GM08714 (cell line): ENCODE measurements around the gene EAF1.
"Not testable (repeated sequence)": the region's sequence is repeated elsewhere in the genome, so short reads cannot be mapped to it uniquely, and the experiment has no call there.

Experiments
- H3K4me3 ChIP-seq: fragments of 200-500 bp; sonication (Bioruptor generic); 2 replicates; pipeline ENCODE4 v1.5.1; 2014; ENCODE audit warnings: mild to moderate bottlenecking, low read length, inconsistent platforms
- ZNF274 ChIP-seq: IDR thresholded peaks from 2 replicates; pipeline ENCODE4 v1.6.1; 2012; ENCODE audit warnings: mild to moderate bottlenecking, low read depth, low read length

EAF1 gene

GRCh38 chr3:15399970-15400369, 27.4 kb upstream of the EAF1 start:
- TF ChIP-seq ZNF274: no peak
- H3K4me3 ChIP-seq: no peak overlapping the region

DNA sequence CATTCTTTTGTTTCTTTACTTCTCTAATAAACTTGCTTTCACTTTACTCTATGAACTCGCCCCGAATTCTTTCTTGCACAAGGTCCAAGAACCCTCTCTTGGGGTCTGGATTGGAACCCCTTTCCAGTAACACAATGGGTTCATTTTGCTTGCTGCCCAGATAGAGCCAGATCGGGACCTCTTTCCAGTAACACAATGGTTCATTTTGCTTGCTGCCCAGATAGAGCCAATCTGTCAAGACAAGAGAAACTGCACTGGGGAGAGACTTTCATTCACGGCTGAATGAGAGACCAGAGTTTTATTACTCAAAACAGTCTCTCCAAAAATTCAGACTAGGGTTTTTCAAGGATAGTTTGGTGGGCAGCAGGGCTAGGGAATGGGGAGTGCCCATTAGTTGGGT, 25.5 kb upstream of the EAF1 start:
- no peak overlapping the region for H3K4me3 ChIP-seq
- no peak for TF ChIP-seq ZNF274

DNA sequence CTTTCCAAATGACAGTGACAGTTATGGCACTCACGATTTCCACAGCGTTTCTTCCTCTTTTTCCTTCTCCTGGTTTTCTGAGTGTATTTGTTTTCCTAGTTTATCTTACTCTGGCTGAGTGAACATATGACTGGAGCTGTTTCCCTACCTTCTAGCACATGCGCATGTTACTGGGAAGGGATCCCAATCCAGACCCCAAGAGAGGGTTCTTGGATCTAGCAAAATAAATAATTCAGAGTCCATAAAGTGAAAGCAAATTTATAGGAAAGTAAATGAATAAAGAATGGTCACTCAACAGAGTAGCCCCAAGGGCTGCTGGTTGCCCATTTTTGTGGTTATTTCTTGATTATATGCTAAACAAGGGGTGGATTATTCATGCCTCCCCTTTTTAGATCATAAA, 23.9 kb upstream of the EAF1 start:
- TF ChIP-seq ZNF274: no peak
- no peak overlapping the region for H3K4me3 ChIP-seq

- no peak overlapping the region for H3K4me3 ChIP-seq
- TF ChIP-seq ZNF274: no peak
Observed at GRCh38 chr3:15403965-15404364, 23.4 kb upstream of the EAF1 start.

GRCh38 chr3:15404767-15405166, 22.6 kb upstream of the EAF1 start:
- no peak for TF ChIP-seq ZNF274

GRCh38 chr3:15405448-15406050, 21.8 kb upstream of the EAF1 start:
- no peak for TF ChIP-seq ZNF274
- H3K4me3 ChIP-seq: no peak overlapping the region

More at GRCh38 chr3:15404767-15405166, 22.6 kb upstream of the EAF1 start:
- no peak overlapping the region for H3K4me3 ChIP-seq

DNA sequence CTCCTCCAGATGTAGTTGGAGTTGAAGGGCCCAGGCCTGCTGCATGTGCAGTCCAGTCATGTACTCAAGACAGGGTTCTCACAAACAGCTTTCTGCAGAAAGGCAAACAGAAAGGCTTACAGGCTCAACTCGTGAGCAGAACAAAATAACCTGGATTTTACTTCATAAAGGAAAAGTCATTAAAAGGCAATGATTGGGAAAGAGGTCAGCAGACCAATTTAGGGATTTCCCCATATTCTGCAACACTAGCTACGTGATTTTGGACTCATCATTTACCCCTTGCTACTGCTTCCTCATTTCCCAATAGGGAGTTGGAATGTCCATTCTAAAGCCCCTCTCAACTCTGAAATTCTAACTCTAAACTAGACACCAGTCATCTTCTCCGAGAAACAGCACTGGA, 18.2 kb upstream of the EAF1 start:
- TF ChIP-seq ZNF274: no peak
- H3K4me3 ChIP-seq: no peak overlapping the region

GRCh38 chr3:15409774-15410173, 17.6 kb upstream of the EAF1 start:
- TF ChIP-seq ZNF274: no peak
- no peak overlapping the region for H3K4me3 ChIP-seq

DNA sequence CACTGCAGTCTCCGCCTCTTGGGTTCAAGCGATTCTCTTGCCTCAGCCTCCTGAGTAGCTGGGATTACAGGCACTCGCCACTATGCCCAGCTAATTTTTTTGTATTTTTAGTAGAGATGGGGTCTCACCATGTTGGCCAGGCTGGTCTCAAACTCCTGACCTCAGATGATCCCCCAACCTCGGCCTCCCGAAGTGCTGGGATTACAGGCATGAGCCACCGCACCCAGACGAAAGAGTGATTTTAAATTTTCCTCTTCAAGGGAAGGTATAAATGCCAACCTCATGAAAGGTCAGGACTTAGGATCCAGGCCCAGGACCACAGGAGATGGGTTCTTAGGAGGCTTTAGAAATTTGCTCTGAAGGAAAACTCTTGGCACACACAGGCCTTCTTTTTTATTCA, 16.4 kb upstream of the EAF1 start:
- H3K4me3 ChIP-seq: not testable (repeated sequence)

DNA sequence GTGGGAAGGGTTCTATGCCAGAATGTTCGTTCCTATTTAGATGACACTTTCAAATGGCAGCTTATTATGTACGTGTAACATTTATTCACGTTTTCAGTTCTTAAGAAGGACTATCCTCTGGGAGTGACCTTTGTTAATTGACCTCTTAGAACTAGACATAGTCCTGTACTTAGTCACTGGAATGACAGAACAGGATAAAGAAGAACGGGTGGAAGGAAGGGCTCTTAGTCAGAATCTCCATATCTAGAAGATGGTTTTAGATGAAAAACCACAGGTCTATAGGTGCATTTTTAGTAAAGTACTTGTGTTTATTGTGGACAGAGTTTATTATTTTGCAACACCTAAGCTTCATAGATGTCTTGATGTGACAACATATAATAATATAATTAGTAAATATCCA, 6.5 kb upstream of the EAF1 start:
- no peak for TF ChIP-seq ZNF274
- H3K4me3 ChIP-seq: no peak overlapping the region

GRCh38 chr3:15426579-15427118, 749 bp upstream of the EAF1 start:
- peak overlapping the region; percentile 96 for H3K4me3 ChIP-seq
- no peak for TF ChIP-seq ZNF274

DNA sequence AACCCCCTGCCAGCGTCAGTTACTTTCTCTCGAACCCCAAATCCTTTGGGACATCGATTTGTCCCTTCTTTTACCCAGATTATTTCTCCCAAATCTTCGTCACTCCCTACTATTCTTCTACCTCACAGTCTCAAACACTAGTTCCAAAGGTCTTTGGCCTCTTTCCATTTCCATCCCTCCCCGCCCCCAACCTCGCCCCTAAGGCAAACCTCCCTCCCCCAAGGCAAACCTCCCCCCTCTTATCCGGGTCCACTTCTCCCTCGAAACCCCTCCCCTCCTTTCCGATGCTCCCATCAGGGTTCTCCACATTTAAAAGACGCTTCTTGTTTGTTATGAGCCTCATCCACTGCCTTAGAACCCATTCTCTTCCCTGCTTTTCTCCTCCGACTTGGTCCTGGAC, 583 bp downstream of the EAF1 start:
- TF ChIP-seq ZNF274: no peak
- H3K4me3 ChIP-seq: peak overlapping the region; percentile 96

DNA sequence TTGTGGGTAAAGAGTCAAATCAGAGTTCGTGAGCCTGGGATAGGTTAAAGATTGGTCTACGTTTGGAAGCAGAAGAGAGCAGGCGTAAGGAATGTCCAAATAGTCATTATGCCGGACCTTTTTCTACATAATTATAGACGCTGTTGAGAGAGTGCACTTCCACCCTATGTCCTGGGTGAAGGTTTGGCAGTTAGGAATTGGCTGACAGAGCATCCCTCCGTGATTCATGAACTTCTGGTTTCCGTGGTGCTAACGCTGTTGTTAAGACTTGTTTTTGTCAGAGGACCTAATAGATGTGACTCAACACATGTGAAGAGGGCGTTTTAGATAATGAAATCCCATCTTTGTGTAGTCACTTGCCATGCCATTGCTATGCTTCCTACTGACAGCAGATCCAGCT, 1.1 kb downstream of the EAF1 start:
- peak overlapping the region; percentile 96 for H3K4me3 ChIP-seq
- TF ChIP-seq ZNF274: no peak

DNA sequence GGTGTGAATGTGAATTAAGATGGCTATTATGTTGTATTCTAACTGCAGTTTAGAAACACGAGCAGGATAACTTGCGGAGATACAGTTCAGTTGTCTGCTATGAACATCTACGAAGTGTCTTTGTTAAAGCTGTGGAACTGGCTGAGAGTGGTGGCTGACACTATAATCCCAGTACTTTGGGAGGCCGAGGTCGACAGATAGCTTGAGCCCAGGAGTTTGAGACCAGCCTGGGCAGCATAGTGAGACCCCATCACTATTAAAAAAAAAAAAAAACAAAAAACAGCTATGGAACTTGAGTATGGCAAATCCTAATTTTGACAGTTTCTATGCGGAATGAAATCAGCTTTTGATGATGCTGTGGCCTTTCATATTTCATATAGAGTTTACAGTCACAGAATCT, 1.7 kb downstream of the EAF1 start:
- no peak for TF ChIP-seq ZNF274

DNA sequence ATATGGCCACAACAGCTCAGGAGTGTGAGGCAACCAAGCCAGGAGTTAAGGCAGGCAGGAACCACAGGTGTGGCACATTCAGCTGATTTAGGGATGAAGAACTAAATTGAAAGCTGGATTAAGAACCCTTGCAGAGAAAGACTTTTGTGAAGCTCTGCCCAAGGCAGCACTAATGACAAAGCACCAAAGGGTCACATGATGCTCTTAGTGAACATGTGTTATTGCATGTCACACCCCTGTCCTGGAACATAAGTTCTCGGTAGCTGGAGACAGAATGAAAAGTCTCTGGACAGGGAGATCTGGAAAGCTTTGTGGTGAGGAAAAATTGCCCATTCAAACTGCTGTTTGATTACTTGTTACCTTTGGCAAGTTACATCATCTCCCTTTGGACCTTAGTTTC, 3.2 kb downstream of the EAF1 start:
- no peak overlapping the region for H3K4me3 ChIP-seq
- no peak for TF ChIP-seq ZNF274

More for the DNA sequence above, 1.7 kb downstream of the EAF1 start:
- peak overlapping the region; percentile 96 for H3K4me3 ChIP-seq

- no peak overlapping the region for H3K4me3 ChIP-seq
- no peak for TF ChIP-seq ZNF274
Observed at GRCh38 chr3:15431256-15431837, 3.9 kb downstream of the EAF1 start.
